Measurements from ENCODE around the gene PLK5. TPM values are rescaled to one million over a fixed set of nuclear protein-coding genes. Genes with fewer than 3 reads are reported as not detected.
A peak's percentile ranks its signal among the peaks of the same experiment; 100 is the strongest.

Gene PLK5
- total and polyA plus RNA-seq, 2 of the 4 experiments (the other 2 are of a cell fraction), result not detected

DNA sequence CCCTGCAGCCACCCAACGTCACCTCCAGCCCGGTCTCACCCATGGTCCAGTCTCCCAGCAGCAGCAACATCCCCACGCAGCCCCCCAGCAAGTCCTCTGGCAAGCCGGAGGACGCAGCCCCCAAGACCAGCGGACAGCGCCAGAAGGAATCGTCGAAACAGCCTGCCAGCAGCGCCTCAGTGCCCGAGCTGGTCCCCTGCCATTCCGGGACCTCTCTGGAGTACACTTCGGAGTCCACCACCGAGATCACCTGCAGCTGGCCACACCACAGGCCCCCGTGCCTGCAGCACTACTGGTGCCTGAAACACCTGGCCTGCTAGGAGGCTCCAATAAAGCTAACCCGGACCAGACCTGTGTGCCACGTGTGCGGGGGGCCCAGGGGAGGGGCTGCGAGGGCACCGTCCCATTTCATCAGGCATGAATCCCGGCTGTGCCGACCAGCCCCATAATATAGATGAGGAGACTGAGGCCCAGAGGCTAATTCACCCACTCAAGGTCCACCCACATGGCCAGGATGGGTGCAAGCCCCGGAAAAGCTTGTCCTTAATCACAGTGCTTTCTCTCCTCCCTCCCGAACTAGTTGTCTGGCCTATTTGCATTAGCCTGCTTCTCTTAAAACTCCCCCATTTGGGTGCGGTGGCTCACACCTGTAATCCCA lies 26.2 kb upstream of the PLK5 start:
- H3K4ac ChIP-seq (ENCODE audit: low read depth, low read length), result no peak overlapping the region
- H2AFZ ChIP-seq (replicated peaks; ENCODE audit: low read length, poor library complexity), result peak overlapping the region; percentile 11
- H4K91ac ChIP-seq (ENCODE audit: insufficient read depth, low read depth, low read length), result no peak overlapping the region
- H3K4me3 ChIP-seq (ENCODE audit: insufficient read depth, low read depth, low read length), result no peak overlapping the region
- 76% methylated on average over 18 of the region's 25 CpGs; no CpG with 5 or more reads in 1 of the 2 experiments for WGBS, 2 experiments (ENCODE audit: extremely low coverage in 2 of 2, insufficient read length in 1 of 2)
- no peak overlapping the region for H2BK120ac ChIP-seq (ENCODE audit: low read depth, low read length)
- no TSS peak for BruUV-seq (replicated peaks)
- peaks cover 11% of the 10 kb centered on the region; the same call in 1 of the 2 replicates for H3K27me3 ChIP-seq (ENCODE audit: control insufficient read depth, insufficient read depth, low read length)
- H2BK15ac ChIP-seq (ENCODE audit: low read depth, low read length), result no peak overlapping the region
- H3K9me3 ChIP-seq (ENCODE audit: control insufficient read depth, insufficient read depth, low read length), result no peaks in the 10 kb centered on the region
- no peak overlapping the region for H3K56ac ChIP-seq (ENCODE audit: extremely low read depth, insufficient read depth, low read length)
- no peak overlapping the region for H3K23ac ChIP-seq (ENCODE audit: low read depth, low read length)
- no peak overlapping the region for H3K4me2 ChIP-seq (ENCODE audit: low read depth, low read length)
- ChIA-PET CTCF (no interaction called here), POLR2A (ENCODE audit: unreplicated experiment) (no interaction called here)
- no peak overlapping the region for H4K5ac ChIP-seq (ENCODE audit: low read depth, low read length)
- dilution Hi-C loops (cut with HindIII; ENCODE audit: low sequenced_read_pairs, unreplicated experiment) (no loop called here), intact Hi-C loops (cut with micrococcal nuclease) (no loop called here), in situ Hi-C loops (cut with MboI; ENCODE audit: low sequenced_read_pairs) (no loop called here)
- no peaks in the 10 kb centered on the region for H3K79me1 ChIP-seq (ENCODE audit: low read depth in 1 of 2, low read length in 2 of 2)
- no peaks in the 10 kb centered on the region for H3K4me1 ChIP-seq (ENCODE audit: control insufficient read depth, insufficient read depth, low read length)
- no peak overlapping the region for H3K9ac ChIP-seq (ENCODE audit: low read depth, low read length)
- DNase-seq (no peak), ATAC-seq (ENCODE audit: low read depth) (no peak)
- H3K27ac ChIP-seq (ENCODE audit: insufficient read depth, low read length), result no peak overlapping the region
- H2AK5ac ChIP-seq (ENCODE audit: low read depth, low read length), result no peak overlapping the region
- H2AK9ac ChIP-seq (replicated peaks; ENCODE audit: low read depth, low read length, poor library complexity), result no peak overlapping the region
- no peak overlapping the region for H2BK20ac ChIP-seq (ENCODE audit: low read depth, low read length)
- no peaks in the 10 kb centered on the region for H4K20me1 ChIP-seq (ENCODE audit: insufficient read depth, low read length)
- H3K36me3 ChIP-seq (ENCODE audit: control insufficient read depth, insufficient read depth, low read length), result no peaks in the 10 kb centered on the region
- no peak overlapping the region for H2BK5ac ChIP-seq (ENCODE audit: low read depth, low read length, poor library complexity, severe bottlenecking)
- no peak overlapping the region for H4K8ac ChIP-seq (ENCODE audit: low read depth in 2 of 2, low read length in 2 of 2)
- H3K14ac ChIP-seq (replicated peaks; ENCODE audit: low read depth, low read length), result no peak overlapping the region
- no peak overlapping the region for H3K18ac ChIP-seq (ENCODE audit: low read depth, low read length)
- no peak for TF ChIP-seq POLR2A (IDR thresholded peaks at IDR 0.05; ENCODE audit: low read depth, low read length)
- no peak for TF ChIP-seq SMC3 (IDR thresholded peaks at IDR 0.05; ENCODE audit: low read depth, low read length)
- TF ChIP-seq, protein P1, sequence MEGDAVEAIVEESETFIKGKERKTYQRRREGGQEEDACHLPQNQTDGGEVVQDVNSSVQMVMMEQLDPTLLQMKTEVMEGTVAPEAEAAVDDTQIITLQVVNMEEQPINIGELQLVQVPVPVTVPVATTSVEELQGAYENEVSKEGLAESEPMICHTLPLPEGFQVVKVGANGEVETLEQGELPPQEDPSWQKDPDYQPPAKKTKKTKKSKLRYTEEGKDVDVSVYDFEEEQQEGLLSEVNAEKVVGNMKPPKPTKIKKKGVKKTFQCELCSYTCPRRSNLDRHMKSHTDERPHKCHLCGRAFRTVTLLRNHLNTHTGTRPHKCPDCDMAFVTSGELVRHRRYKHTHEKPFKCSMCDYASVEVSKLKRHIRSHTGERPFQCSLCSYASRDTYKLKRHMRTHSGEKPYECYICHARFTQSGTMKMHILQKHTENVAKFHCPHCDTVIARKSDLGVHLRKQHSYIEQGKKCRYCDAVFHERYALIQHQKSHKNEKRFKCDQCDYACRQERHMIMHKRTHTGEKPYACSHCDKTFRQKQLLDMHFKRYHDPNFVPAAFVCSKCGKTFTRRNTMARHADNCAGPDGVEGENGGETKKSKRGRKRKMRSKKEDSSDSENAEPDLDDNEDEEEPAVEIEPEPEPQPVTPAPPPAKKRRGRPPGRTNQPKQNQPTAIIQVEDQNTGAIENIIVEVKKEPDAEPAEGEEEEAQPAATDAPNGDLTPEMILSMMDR (conservative IDR thresholded peaks at IDR 0.05; ENCODE audit: low read depth, low read length), result no peak
- TF ChIP-seq ELK1 (IDR thresholded peaks at IDR 0.05; ENCODE audit: borderline replicate concordance, low read depth, low read length), result no peak
- no peak for TF ChIP-seq CEBPB (IDR thresholded peaks at IDR 0.05; ENCODE audit: low read depth, low read length)
- no peak for TF ChIP-seq NFE2L2 (IDR thresholded peaks at IDR 0.05; ENCODE audit: low read depth, low read length)
- TF ChIP-seq FOS (IDR thresholded peaks at IDR 0.05; ENCODE audit: low read depth, low read length), result no peak
- no peak for TF ChIP-seq RFX5 (IDR thresholded peaks at IDR 0.05; ENCODE audit: low read depth, low read length)
- no peak for TF ChIP-seq CHD1 (IDR thresholded peaks at IDR 0.05; ENCODE audit: low read depth, low read length)
- TF ChIP-seq RCOR1 (IDR thresholded peaks at IDR 0.05; ENCODE audit: insufficient replicate concordance, low read length), result no peak
- TF ChIP-seq MAZ (IDR thresholded peaks at IDR 0.05; ENCODE audit: borderline replicate concordance, low read depth, low read length), result no peak
- no peak for TF ChIP-seq MXI1 (IDR thresholded peaks at IDR 0.05; ENCODE audit: borderline replicate concordance, low read depth, low read length)
- no peak for TF ChIP-seq BHLHE40 (IDR thresholded peaks at IDR 0.05; ENCODE audit: low read depth, low read length)
- TF ChIP-seq USF2 (IDR thresholded peaks at IDR 0.05; ENCODE audit: low read depth, low read length), result no peak
- TF ChIP-seq RAD21 (IDR thresholded peaks at IDR 0.05; ENCODE audit: low read length), result no peak
- TF ChIP-seq MAFK (IDR thresholded peaks at IDR 0.05; ENCODE audit: low read depth, low read length), result no peak
- no peaks in the 10 kb centered on the region for H3K9me1 ChIP-seq (ENCODE audit: insufficient read depth, low read length)

Data from IMR-90 (cell line).